ENCODE measurements around the gene CSMD2.

DNA sequence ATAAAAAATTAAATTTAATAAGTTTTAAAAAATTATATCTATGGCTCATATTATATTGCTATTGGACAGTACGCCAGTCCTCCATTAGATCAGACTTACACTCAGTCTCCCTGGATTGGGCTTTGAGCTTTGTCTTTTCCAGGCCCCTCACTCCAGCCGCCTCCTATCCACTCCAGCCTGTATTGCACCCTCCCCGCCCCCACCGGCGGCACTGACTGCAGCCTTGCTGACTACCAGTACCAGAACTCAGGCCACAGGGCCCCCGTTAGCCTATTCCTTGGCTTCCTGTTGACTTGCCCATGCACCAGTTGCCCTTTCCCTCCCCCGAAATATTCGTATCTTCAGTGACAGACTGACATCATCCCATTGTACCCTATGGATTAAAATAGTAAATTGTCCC lies 127.9 kb downstream of the CSMD2 start:
- TF ChIP-seq, protein P1, sequence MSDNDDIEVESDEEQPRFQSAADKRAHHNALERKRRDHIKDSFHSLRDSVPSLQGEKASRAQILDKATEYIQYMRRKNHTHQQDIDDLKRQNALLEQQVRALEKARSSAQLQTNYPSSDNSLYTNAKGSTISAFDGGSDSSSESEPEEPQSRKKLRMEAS (IDR thresholded peaks at IDR 0.05): no peak
- TF ChIP-seq CREB1 (IDR thresholded peaks at IDR 0.05; ENCODE audit: low read depth): no peak
- no peak for TF ChIP-seq EP300 (IDR thresholded peaks at IDR 0.05; ENCODE audit: borderline replicate concordance)
- TF ChIP-seq YY1 (IDR thresholded peaks at IDR 0.05; ENCODE audit: low read depth): no peak
- no peak for TF ChIP-seq RAD21 (IDR thresholded peaks at IDR 0.05; ENCODE audit: low read depth)
- no peak for TF ChIP-seq TAF1 (IDR thresholded peaks at IDR 0.05; ENCODE audit: low read depth)
- TF ChIP-seq ZBTB7A (IDR thresholded peaks at IDR 0.05; ENCODE audit: low read depth): no peak
- no peak for TF ChIP-seq CEBPB (IDR thresholded peaks at IDR 0.05)
- no peak for TF ChIP-seq USF1 (IDR thresholded peaks at IDR 0.05)
- no peak for TF ChIP-seq FOXM1 (IDR thresholded peaks at IDR 0.05; ENCODE audit: borderline replicate concordance, low read depth)
- TF ChIP-seq REST (IDR thresholded peaks at IDR 0.05; ENCODE audit: low read depth): no peak
